B cell (primary cell): ENCODE measurements around the gene PCDH1. TPM values are rescaled to one million over a fixed set of nuclear protein-coding genes. Genes with fewer than 3 reads are reported as not detected.

Experiments
- ATAC-seq: fragments of 200-7000 bp; cut with Tn5 transposase; one replicate; pipeline ENCODE4 v1.10.0; 2021; ENCODE audit warnings: low read depth, mild to moderate bottlenecking, moderate number of reproducible peaks, moderate library complexity
- CTCF ChIA-PET: fragments of 350-600 bp; sonication (Branson Sonifier 250); formaldehyde crosslinking; loops from one replicate; lab custom pipeline; 2021; ENCODE audit warnings: antibody characterized with exemption, inconsistent platforms; lab: Charles Lee
- POLR2A ChIA-PET: fragments of 350-600 bp; sonication (Branson Sonifier 250); formaldehyde crosslinking; loops from one replicate; lab custom pipeline; 2021; ENCODE audit warnings: antibody characterized with exemption; lab: Charles Lee
- DNase-seq: peaks from one replicate; pipeline ENCODE4 v3.0.0; 2013
- H2AFZ ChIP-seq: 2 replicates; pipeline ENCODE4 v1.6.1; 2012; ENCODE audit warnings: mild to moderate bottlenecking, low read depth, low read length; ENCODE audit not compliant: insufficient read depth, poor library complexity, severe bottlenecking
- H3K27ac ChIP-seq, 2 donors: 1 replicate in 1 of 2; 2 replicates in 1 of 2; pipeline ENCODE4 v1.5.1; 2012 to 2013; ENCODE audit warnings: low read length in 2 of 2, mild to moderate bottlenecking in 2 of 2, moderate library complexity in 1 of 2
- H3K27me3 ChIP-seq, 4 experiments: fragments of 200-600 bp in 1 of 4; sonication (generic) in 1 of 4; replicated peaks in 1 of 4; 1 replicate in 2 of 4; 2 replicates in 2 of 4; pipeline versions ENCODE4 v1.6.1 to v1.7.0; 2013 to 2016; ENCODE audit warnings: low read length in 3 of 4, mild to moderate bottlenecking in 2 of 4, mixed read lengths in 1 of 4, moderate library complexity in 1 of 4; ENCODE audit not compliant: insufficient read depth in 4 of 4, control insufficient read depth in 3 of 4; ENCODE audit errors: control extremely low read depth in 1 of 4
- H3K36me3 ChIP-seq, 2 experiments: replicated peaks in 1 of 2; 1 replicate in 1 of 2; 2 replicates in 1 of 2; pipeline versions ENCODE4 v1.6.1 to v1.7.1; 2013; ENCODE audit warnings: low read length in 1 of 2; ENCODE audit not compliant: insufficient read depth in 2 of 2, control insufficient read depth in 1 of 2; ENCODE audit errors: control extremely low read depth in 1 of 2, extremely low read depth in 1 of 2
- H3K4me1 ChIP-seq, 2 donors: fragments of 200-600 bp in 1 of 2; sonication (generic) in 1 of 2; 1 replicate in 1 of 2; 2 replicates in 1 of 2; pipeline versions ENCODE4 v1.5.1 to v1.6.1; 2013 to 2017; ENCODE audit warnings: low read length in 2 of 2; ENCODE audit not compliant: control insufficient read depth in 2 of 2, insufficient read depth in 2 of 2
- H3K4me2 ChIP-seq: replicated peaks from 2 replicates; pipeline ENCODE3; 2012; ENCODE audit warnings: mild to moderate bottlenecking, low read depth, low read length; ENCODE audit not compliant: poor library complexity, severe bottlenecking
- H3K4me3 ChIP-seq, 5 experiments: fragments of 200-600 bp in 1 of 5; sonication (generic) in 1 of 5; 1 replicate in 3 of 5; 2 replicates in 2 of 5; pipeline versions ENCODE4 v1.5.1 to v1.7.0; 2011 to 2016; ENCODE audit warnings: low read length in 4 of 5, mild to moderate bottlenecking in 4 of 5, low read depth in 2 of 5, control low read depth in 1 of 5, moderate library complexity in 1 of 5; ENCODE audit not compliant: insufficient read depth in 1 of 5; ENCODE audit errors: control extremely low read depth in 1 of 5, extremely low read depth in 1 of 5
- H3K79me2 ChIP-seq: fragments of 200-600 bp; sonication (generic); one replicate; pipeline ENCODE4 v1.6.0; 2016; ENCODE audit warnings: low read length; ENCODE audit not compliant: control insufficient read depth, insufficient read depth
- H3K9ac ChIP-seq: fragments of 200-600 bp; sonication (generic); 2 replicates; pipeline ENCODE4 v1.6.1; 2017; ENCODE audit warnings: mild to moderate bottlenecking, low read length, moderate library complexity
- H3K9me3 ChIP-seq, 3 donors: one replicate each; pipeline versions ENCODE4 v1.6.1 to v1.7.1; 2013; ENCODE audit warnings: low read length in 2 of 3; ENCODE audit not compliant: control insufficient read depth in 2 of 3, insufficient read depth in 1 of 3; ENCODE audit errors: control extremely low read depth in 1 of 3
- H4K20me1 ChIP-seq: 2 replicates; pipeline ENCODE4 v1.6.0; 2012; ENCODE audit warnings: mild to moderate bottlenecking, low read length; ENCODE audit not compliant: insufficient read depth, control insufficient read depth, poor library complexity, severe bottlenecking
- H3K27ac Mint-ChIP-seq: one replicate; pipeline ENCODE4 v1.8.0; 2021; ENCODE audit warnings: mixed read lengths
- H3K27me3 Mint-ChIP-seq: one replicate; pipeline ENCODE4 v1.8.0; 2021; ENCODE audit warnings: mixed read lengths
- H3K4me1 Mint-ChIP-seq: one replicate; pipeline ENCODE4 v1.8.0; 2021; ENCODE audit warnings: mixed read lengths
- H3K4me3 Mint-ChIP-seq: one replicate; pipeline ENCODE4 v1.8.0; 2021; ENCODE audit warnings: mixed read lengths
- H3K9me3 Mint-ChIP-seq: one replicate; pipeline ENCODE4 v1.8.0; 2022; ENCODE audit warnings: mixed read lengths; ENCODE audit not compliant: insufficient read depth
- CTCF ChIP-seq: fragments of 200-600 bp; IDR thresholded peaks from one replicate; pipeline ENCODE4 v1.8.0; 2022; ENCODE audit warnings: antibody characterized with exemption, mild to moderate bottlenecking
- EZH2 ChIP-seq: IDR thresholded peaks from 2 replicates; pipeline ENCODE4 v1.6.1; 2012; ENCODE audit warnings: borderline replicate concordance, low read depth, mild to moderate bottlenecking, moderate library complexity, low read length; ENCODE audit not compliant: insufficient read depth, poor library complexity, severe bottlenecking
- WGBS: methylation state at CpG from one replicate; pipeline ENCODE4 v1.1.5; 2013; ENCODE audit warnings: missing lambda C conversion rate; ENCODE audit not compliant: insufficient coverage; 5-methylcytosine and 5-hydroxymethylcytosine counted together
- intact Hi-C: fragments of 100-400 bp; cut with micrococcal nuclease; formaldehyde crosslinking; loops from one replicate; pipeline ENCODE4 v1.10.0; 2022
- polyA plus RNA-seq: library from polyadenylated mRNA; depleted of rRNA; stranded (reverse); fragments of >200 nt; gene quantifications from 2 replicates; pipeline ENCODE4 v1.2.3, GENCODE V29; 2012
- total RNA-seq, 2 donors: library from RNA; stranded (reverse); fragments of 120-200 nt in 1 of 2; gene quantifications; 1 replicate in 1 of 2; 2 replicates in 1 of 2; pipeline versions ENCODE4 v1.2.3 to v1.2.4, GENCODE V29; 2013 to 2022

PCDH1 gene
- total and polyA plus RNA-seq, 2 donors (not counting 1 experiment from before 2014, with no cell fraction given), result 0.06 TPM; not detected in 1

- no CpG with 5 or more reads among the region's 1 CpG for WGBS
- no peaks in the 10 kb centered on the region for H3K36me3 ChIP-seq
- POLR2A ChIA-PET, result interaction anchor here (0.7 to 1.2 kb wide), 2 partner anchors 17 to 28 kb away, joined by 3 read pairs; partner anchors contain the start of gene DELE1
- no peak overlapping the region for H3K9ac ChIP-seq
- TF ChIP-seq EZH2, result no peak
- intact Hi-C loops, result no loop called here
- Mint-ChIP-seq H3K27ac (no peak overlapping the region), H3K27me3 (peaks cover 13% of the 10 kb centered on the region), H3K4me3 (no peak overlapping the region), H3K4me1 (no peaks in the 10 kb centered on the region), H3K9me3 (no peaks in the 10 kb centered on the region)
- H3K27ac ChIP-seq, result no peak overlapping the region
- H4K20me1 ChIP-seq, result no peaks in the 10 kb centered on the region
- ATAC-seq (no peak), DNase-seq (no peak)
- no peaks in the 10 kb centered on the region for H3K4me1 ChIP-seq
- H2AFZ ChIP-seq, result no peak overlapping the region
- H3K79me2 ChIP-seq, result no peaks in the 10 kb centered on the region
- CTCF ChIA-PET, result interaction anchor here (0.7 to 2.8 kb wide), 3 partner anchors 28 to 190 kb away, joined by 4 to 14 read pairs (median 7); partner anchors contain the start of gene PCDH1
- no peak overlapping the region for H3K4me2 ChIP-seq
- H3K4me3 ChIP-seq, result no peak overlapping the region
- peaks cover 0 to 2% (median 2%) of the 10 kb centered on the region in 3 donors for H3K9me3 ChIP-seq
- H3K27me3 ChIP-seq, result peaks cover 0 to 5% (median 0%) of the 10 kb centered on the region in 4 experiments
These were observed 28.8 kb upstream of the PCDH1 start for GRCh38 chr5:141906972-141907371.

- Histone ChIP-seq H3K27me3 (peaks cover 0 to 5% (median 0%) of the 10 kb centered on the region in 4 experiments), H3K4me1 (no peaks in the 10 kb centered on the region), H3K79me2 (no peaks in the 10 kb centered on the region), H3K4me2 (no peak overlapping the region), H4K20me1 (no peaks in the 10 kb centered on the region), H3K27ac (no peak overlapping the region), H3K36me3 (no peaks in the 10 kb centered on the region), H2AFZ (no peak overlapping the region), H3K9ac (no peak overlapping the region), H3K9me3 (peaks cover 0 to 2% (median 2%) of the 10 kb centered on the region in 3 donors), H3K4me3 (no peak overlapping the region)
- TF ChIP-seq EZH2 (no peak), CTCF (no peak)
- ChIA-PET CTCF (interaction anchor here (0.7 to 2.8 kb wide), 5 partner anchors 8 to 214 kb away, joined by 4 to 14 read pairs (median 4); partner anchors contain the start of gene PCDH1), POLR2A (interaction anchor here (0.7 to 1.2 kb wide), 2 partner anchors 17 to 28 kb away, joined by 3 read pairs; partner anchors contain the start of gene DELE1)
- H3K27me3 Mint-ChIP-seq, result peaks cover 17% of the 10 kb centered on the region
- DNase-seq (no peak), ATAC-seq (no peak)
- H3K9me3 Mint-ChIP-seq, result no peaks in the 10 kb centered on the region
- intact Hi-C loops, result no loop called here
- WGBS, result no CpG with 5 or more reads among the region's 1 CpG
- H3K4me3 Mint-ChIP-seq, result no peak overlapping the region
- no peaks in the 10 kb centered on the region for H3K4me1 Mint-ChIP-seq
- no peak overlapping the region for H3K27ac Mint-ChIP-seq
These were observed 28.3 kb upstream of the PCDH1 start for GRCh38 chr5:141906517-141906916.
